Osteoblast (primary cell): ENCODE results near the gene SLC39A11. TPM values are rescaled to one million over a fixed set of nuclear protein-coding genes. Genes with fewer than 3 reads are reported as not detected.
"Not testable (repeated sequence)": the region's sequence is repeated elsewhere in the genome, so short reads cannot be mapped to it uniquely, and the experiment has no call there.

Source experiments
- DNase-seq: peaks from one replicate; pipeline ENCODE4 v3.0.0; 2011; ENCODE audit warnings: low spot score, mixed read lengths; ENCODE audit not compliant: insufficient read length; ENCODE audit errors: missing footprints
- H2AFZ ChIP-seq: 2 replicates; pipeline ENCODE4 v1.6.0; 2011; ENCODE audit warnings: mild to moderate bottlenecking, low read length
- H3K27ac ChIP-seq: 2 replicates; pipeline ENCODE4 v1.5.1; 2011; ENCODE audit warnings: mild to moderate bottlenecking, low read depth, low read length, moderate library complexity
- H3K27me3 ChIP-seq: 2 replicates; pipeline ENCODE4 v1.6.0; 2012; ENCODE audit warnings: mild to moderate bottlenecking, control low read depth, inconsistent platforms, low read length, moderate library complexity; ENCODE audit not compliant: insufficient read depth
- H3K36me3 ChIP-seq: 2 replicates; pipeline ENCODE4 v1.5.1; 2011; ENCODE audit warnings: mild to moderate bottlenecking, low read length, control low read depth, moderate library complexity; ENCODE audit not compliant: insufficient read depth
- H3K4me1 ChIP-seq: 2 replicates; pipeline ENCODE4 v1.5.1; 2011; ENCODE audit warnings: mild to moderate bottlenecking, low read length, control low read depth, moderate library complexity; ENCODE audit not compliant: insufficient read depth
- H3K4me2 ChIP-seq: 2 replicates; pipeline ENCODE4 v1.6.0; 2011; ENCODE audit warnings: mild to moderate bottlenecking, low read length; ENCODE audit not compliant: insufficient read depth
- H3K4me3 ChIP-seq: fragments of 200-600 bp; sonication (generic); 3 replicates; pipeline ENCODE4 v1.5.1; 2012; ENCODE audit warnings: mild to moderate bottlenecking, low read length, inconsistent platforms; ENCODE audit not compliant: insufficient read depth
- H3K79me2 ChIP-seq: 2 replicates; pipeline ENCODE4 v1.6.0; 2012; ENCODE audit warnings: mild to moderate bottlenecking, low read length, control low read depth, inconsistent platforms; ENCODE audit not compliant: insufficient read depth
- H3K9me3 ChIP-seq: 2 replicates; pipeline ENCODE4 v1.5.1; 2011; ENCODE audit warnings: low read depth, low read length, control low read depth
- H4K20me1 ChIP-seq: 2 replicates; pipeline ENCODE4 v1.6.0; 2012; ENCODE audit warnings: mild to moderate bottlenecking, low read length, control low read depth; ENCODE audit not compliant: insufficient read depth
- CTCF ChIP-seq: IDR thresholded peaks from 2 replicates; pipeline ENCODE4 v1.5.1; 2011; ENCODE audit warnings: mild to moderate bottlenecking, low read depth, low read length, moderate library complexity; ENCODE audit errors: extremely low read depth
- total RNA-seq: library from RNA; depleted of rRNA; stranded (reverse); fragments of >200 nt; gene quantifications from 2 replicates; pipeline ENCODE4 v1.2.3, GENCODE V29; 2012

Gene SLC39A11
- total RNA-seq, 1 donor, result 27.1 TPM

- Histone ChIP-seq H3K9me3 (no peaks in the 10 kb centered on the region), H2AFZ (no peak overlapping the region), H3K27me3 (no peaks in the 10 kb centered on the region), H3K4me2 (no peak overlapping the region), H4K20me1 (peaks cover 2% of the 10 kb centered on the region), H3K4me1 (peaks cover 7% of the 10 kb centered on the region), H3K27ac (no peak overlapping the region), H3K79me2 (no peaks in the 10 kb centered on the region), H3K4me3 (no peak overlapping the region), H3K36me3 (no peaks in the 10 kb centered on the region)
- TF ChIP-seq CTCF, result no peak
- no peak for DNase-seq
Measured at GRCh38 chr17:72763981-72764380, 328.5 kb downstream of the SLC39A11 start.

DNA sequence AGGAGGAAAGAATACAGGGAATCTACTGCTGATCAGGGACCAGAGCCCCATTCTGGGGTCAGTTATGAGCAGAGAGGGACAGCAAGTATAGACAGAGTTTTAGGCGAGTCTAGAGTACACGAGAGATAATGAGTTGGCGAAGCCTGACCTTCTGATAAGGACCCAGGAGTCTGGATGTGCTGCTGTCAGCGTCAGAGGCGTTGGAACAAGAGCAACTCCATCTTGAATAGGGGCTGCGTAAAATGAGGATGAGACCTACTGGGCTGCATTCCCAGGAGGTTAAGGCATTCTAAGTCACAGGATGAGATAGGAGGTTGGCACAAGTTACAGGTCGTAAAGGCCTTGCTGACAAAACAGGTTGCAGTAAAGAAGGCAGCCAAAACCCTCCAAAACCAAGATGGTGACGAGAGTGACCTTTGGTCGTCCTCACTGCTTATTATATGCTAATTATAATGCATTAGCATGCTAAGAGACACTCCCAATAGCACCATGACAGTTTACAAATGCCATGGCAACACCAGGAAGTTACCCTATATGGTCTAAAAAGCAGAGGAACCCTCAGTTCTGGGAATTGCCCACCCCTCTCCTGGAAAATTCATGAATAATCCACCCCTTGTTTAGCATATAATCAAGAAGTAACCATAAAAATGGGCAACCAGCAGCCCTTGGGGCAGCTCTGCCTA lies 330.5 kb downstream of the SLC39A11 start:
- H3K36me3 ChIP-seq, H3K27me3 ChIP-seq, H3K79me2 ChIP-seq, H3K4me3 ChIP-seq, H2AFZ ChIP-seq, H3K9me3 ChIP-seq, DNase-seq, H3K4me2 ChIP-seq, H4K20me1 ChIP-seq, H3K4me1 ChIP-seq, H3K27ac ChIP-seq: not testable (repeated sequence)

GRCh38 chr17:72761431-72761830 lies 331.1 kb downstream of the SLC39A11 start:
- no peak overlapping the region for H2AFZ ChIP-seq
- no peak for DNase-seq
- no peaks in the 10 kb centered on the region for H3K36me3 ChIP-seq
- no peak for TF ChIP-seq CTCF
- no peaks in the 10 kb centered on the region for H3K79me2 ChIP-seq
- no peaks in the 10 kb centered on the region for H3K9me3 ChIP-seq
- H3K4me3 ChIP-seq, result no peak overlapping the region
- H3K27me3 ChIP-seq, result no peaks in the 10 kb centered on the region
- H3K4me2 ChIP-seq, result no peak overlapping the region
- H3K4me1 ChIP-seq, result peaks cover 7% of the 10 kb centered on the region
- no peak overlapping the region for H3K27ac ChIP-seq
- H4K20me1 ChIP-seq, result peaks cover 2% of the 10 kb centered on the region

- H2AFZ ChIP-seq, result no peak overlapping the region
Measured at GRCh38 chr17:72760368-72760767, 332.1 kb downstream of the SLC39A11 start.

More at GRCh38 chr17:72760368-72760767, 332.1 kb downstream of the SLC39A11 start:
- no peaks in the 10 kb centered on the region for H3K27me3 ChIP-seq
- H3K9me3 ChIP-seq, result no peaks in the 10 kb centered on the region
- no peaks in the 10 kb centered on the region for H3K79me2 ChIP-seq
- TF ChIP-seq CTCF, result no peak
- no peak overlapping the region for H3K4me3 ChIP-seq
- H3K36me3 ChIP-seq, result no peaks in the 10 kb centered on the region
- H3K4me1 ChIP-seq, result peaks cover 7% of the 10 kb centered on the region
- H3K27ac ChIP-seq, result no peak overlapping the region
- no peak overlapping the region for H3K4me2 ChIP-seq
- H4K20me1 ChIP-seq, result no peaks in the 10 kb centered on the region
- DNase-seq, result no peak
